ENCODE data around the gene SLC4A8.

DNA sequence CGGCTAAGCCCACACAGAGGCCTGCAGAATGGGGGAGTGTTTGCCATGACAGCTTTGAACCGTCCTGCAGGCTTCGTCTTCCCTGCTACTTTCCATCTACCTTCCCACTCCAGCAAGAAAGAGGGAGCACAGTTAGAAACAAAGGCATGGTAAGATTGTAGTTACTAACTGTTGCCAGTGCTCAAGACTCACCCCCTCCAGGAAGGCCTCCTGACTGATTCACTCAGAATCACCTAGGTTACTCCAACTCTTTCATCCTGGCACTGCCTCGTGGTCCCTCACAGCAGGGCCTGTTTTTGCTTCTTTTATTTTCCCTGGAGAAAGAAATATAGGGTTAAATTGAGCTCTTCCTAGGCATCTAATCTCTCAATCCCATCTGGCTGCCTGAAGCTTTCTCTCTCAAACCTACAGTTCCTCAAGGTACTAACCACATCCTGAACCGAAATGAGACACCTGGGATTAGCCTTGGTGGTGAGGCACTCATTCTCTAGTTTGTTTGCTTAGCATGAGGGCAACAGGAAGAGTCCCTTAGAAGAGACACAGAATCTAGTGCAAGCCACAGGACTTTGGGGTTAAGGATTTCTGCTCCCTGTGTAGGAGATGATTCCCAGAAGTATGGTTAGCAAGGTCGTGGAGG lies 41.2 kb upstream of the SLC4A8 start:
- TF ChIP-seq, protein P1, sequence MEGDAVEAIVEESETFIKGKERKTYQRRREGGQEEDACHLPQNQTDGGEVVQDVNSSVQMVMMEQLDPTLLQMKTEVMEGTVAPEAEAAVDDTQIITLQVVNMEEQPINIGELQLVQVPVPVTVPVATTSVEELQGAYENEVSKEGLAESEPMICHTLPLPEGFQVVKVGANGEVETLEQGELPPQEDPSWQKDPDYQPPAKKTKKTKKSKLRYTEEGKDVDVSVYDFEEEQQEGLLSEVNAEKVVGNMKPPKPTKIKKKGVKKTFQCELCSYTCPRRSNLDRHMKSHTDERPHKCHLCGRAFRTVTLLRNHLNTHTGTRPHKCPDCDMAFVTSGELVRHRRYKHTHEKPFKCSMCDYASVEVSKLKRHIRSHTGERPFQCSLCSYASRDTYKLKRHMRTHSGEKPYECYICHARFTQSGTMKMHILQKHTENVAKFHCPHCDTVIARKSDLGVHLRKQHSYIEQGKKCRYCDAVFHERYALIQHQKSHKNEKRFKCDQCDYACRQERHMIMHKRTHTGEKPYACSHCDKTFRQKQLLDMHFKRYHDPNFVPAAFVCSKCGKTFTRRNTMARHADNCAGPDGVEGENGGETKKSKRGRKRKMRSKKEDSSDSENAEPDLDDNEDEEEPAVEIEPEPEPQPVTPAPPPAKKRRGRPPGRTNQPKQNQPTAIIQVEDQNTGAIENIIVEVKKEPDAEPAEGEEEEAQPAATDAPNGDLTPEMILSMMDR (IDR thresholded peaks at IDR 0.05) = no peak
- TF ChIP-seq CBX8 (IDR thresholded peaks at IDR 0.05) = no peak
- TF ChIP-seq HOXB13 (CRISPR knock-in tag; IDR thresholded peaks at IDR 0.05; ENCODE audit: low read depth) = no peak
- TF ChIP-seq RFX5 (IDR thresholded peaks at IDR 0.05) = no peak
- TF ChIP-seq, protein P2, sequence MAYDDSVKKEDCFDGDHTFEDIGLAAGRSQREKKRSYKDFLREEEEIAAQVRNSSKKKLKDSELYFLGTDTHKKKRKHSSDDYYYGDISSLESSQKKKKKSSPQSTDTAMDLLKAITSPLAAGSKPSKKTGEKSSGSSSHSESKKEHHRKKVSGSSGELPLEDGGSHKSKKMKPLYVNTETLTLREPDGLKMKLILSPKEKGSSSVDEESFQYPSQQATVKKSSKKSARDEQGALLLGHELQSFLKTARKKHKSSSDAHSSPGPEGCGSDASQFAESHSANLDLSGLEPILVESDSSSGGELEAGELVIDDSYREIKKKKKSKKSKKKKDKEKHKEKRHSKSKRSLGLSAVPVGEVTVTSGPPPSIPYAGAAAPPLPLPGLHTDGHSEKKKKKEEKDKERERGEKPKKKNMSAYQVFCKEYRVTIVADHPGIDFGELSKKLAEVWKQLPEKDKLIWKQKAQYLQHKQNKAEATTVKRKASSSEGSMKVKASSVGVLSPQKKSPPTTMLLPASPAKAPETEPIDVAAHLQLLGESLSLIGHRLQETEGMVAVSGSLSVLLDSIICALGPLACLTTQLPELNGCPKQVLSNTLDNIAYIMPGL (CRISPR knock-in tag; IDR thresholded peaks at IDR 0.05; ENCODE audit: borderline replicate concordance) = no peak
- TF ChIP-seq BHLHE40 (IDR thresholded peaks at IDR 0.05; ENCODE audit: low read depth, low read length) = no peak
- TF ChIP-seq, protein P3, sequence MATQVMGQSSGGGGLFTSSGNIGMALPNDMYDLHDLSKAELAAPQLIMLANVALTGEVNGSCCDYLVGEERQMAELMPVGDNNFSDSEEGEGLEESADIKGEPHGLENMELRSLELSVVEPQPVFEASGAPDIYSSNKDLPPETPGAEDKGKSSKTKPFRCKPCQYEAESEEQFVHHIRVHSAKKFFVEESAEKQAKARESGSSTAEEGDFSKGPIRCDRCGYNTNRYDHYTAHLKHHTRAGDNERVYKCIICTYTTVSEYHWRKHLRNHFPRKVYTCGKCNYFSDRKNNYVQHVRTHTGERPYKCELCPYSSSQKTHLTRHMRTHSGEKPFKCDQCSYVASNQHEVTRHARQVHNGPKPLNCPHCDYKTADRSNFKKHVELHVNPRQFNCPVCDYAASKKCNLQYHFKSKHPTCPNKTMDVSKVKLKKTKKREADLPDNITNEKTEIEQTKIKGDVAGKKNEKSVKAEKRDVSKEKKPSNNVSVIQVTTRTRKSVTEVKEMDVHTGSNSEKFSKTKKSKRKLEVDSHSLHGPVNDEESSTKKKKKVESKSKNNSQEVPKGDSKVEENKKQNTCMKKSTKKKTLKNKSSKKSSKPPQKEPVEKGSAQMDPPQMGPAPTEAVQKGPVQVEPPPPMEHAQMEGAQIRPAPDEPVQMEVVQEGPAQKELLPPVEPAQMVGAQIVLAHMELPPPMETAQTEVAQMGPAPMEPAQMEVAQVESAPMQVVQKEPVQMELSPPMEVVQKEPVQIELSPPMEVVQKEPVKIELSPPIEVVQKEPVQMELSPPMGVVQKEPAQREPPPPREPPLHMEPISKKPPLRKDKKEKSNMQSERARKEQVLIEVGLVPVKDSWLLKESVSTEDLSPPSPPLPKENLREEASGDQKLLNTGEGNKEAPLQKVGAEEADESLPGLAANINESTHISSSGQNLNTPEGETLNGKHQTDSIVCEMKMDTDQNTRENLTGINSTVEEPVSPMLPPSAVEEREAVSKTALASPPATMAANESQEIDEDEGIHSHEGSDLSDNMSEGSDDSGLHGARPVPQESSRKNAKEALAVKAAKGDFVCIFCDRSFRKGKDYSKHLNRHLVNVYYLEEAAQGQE (IDR thresholded peaks at IDR 0.05) = no peak
- TF ChIP-seq POLR2A (IDR thresholded peaks at IDR 0.05; ENCODE audit: low read length) = no peak
- TF ChIP-seq EP300 (IDR thresholded peaks at IDR 0.05) = no peak
- TF ChIP-seq EHMT2 (IDR thresholded peaks at IDR 0.05; ENCODE audit: low read depth) = no peak
